Measurements from ENCODE around the gene PAGR1. TPM values are rescaled to one million over a fixed set of nuclear protein-coding genes. Genes with fewer than 3 reads are reported as not detected.
"Not testable (repeated sequence)": the region's sequence is repeated elsewhere in the genome, so short reads cannot be mapped to it uniquely, and the experiment has no call there.

Gene PAGR1
- total RNA-seq, 1 donor from 2014 or later: 12.9 TPM

- intact Hi-C loops (cut with micrococcal nuclease): no loop called here
- peaks cover 28% of the 10 kb centered on the region for H3K36me3 ChIP-seq
- no peaks in the 10 kb centered on the region for H3K9me3 ChIP-seq (replicated peaks)
- peak overlapping the region; percentile 94 for H3K27ac ChIP-seq (replicated peaks)
- no peak for DNase-seq
- H3K4me1 ChIP-seq: peaks cover 31% of the 10 kb centered on the region
- no peak for TF ChIP-seq CTCF (IDR thresholded peaks at IDR 0.05; ENCODE audit: borderline replicate concordance)
- no peaks in the 10 kb centered on the region for H3K27me3 ChIP-seq (ENCODE audit: low read depth)
- peak overlapping the region; percentile 95 for H3K4me3 ChIP-seq
Measured at GRCh38 chr16:29863669-29863984, 47.7 kb downstream of the PAGR1 start.

- H3K27ac ChIP-seq (replicated peaks): no peak overlapping the region
- peaks cover 22% of the 10 kb centered on the region for H3K36me3 ChIP-seq
- no peak for DNase-seq
- H3K9me3 ChIP-seq (replicated peaks): no peaks in the 10 kb centered on the region
- peaks cover 31% of the 10 kb centered on the region for H3K4me1 ChIP-seq
- H3K27me3 ChIP-seq (ENCODE audit: low read depth): no peaks in the 10 kb centered on the region
- no peak for TF ChIP-seq CTCF (IDR thresholded peaks at IDR 0.05; ENCODE audit: borderline replicate concordance)
- H3K4me3 ChIP-seq: no peak overlapping the region
- intact Hi-C loops (cut with micrococcal nuclease): no loop called here
Measured at GRCh38 chr16:29864205-29864604, 48.3 kb downstream of the PAGR1 start.

GRCh38 chr16:29868396-29869009 is 52.6 kb downstream of the PAGR1 start:
- no peak overlapping the region for H3K27ac ChIP-seq (replicated peaks)
- no peaks in the 10 kb centered on the region for H3K27me3 ChIP-seq (ENCODE audit: low read depth)
- H3K4me1 ChIP-seq: peaks cover 4% of the 10 kb centered on the region
- no peak overlapping the region for H3K4me3 ChIP-seq
- intact Hi-C loops (cut with micrococcal nuclease): no loop called here
- no peaks in the 10 kb centered on the region for H3K9me3 ChIP-seq (replicated peaks)
- no peak for TF ChIP-seq CTCF (IDR thresholded peaks at IDR 0.05; ENCODE audit: borderline replicate concordance)
- DNase-seq: no peak
- H3K36me3 ChIP-seq: no peaks in the 10 kb centered on the region

GRCh38 chr16:29869067-29869466 is 53.1 kb downstream of the PAGR1 start:
- H3K9me3 ChIP-seq (replicated peaks); H3K27ac ChIP-seq (replicated peaks); H3K36me3 ChIP-seq; DNase-seq; H3K27me3 ChIP-seq (ENCODE audit: low read depth); H3K4me1 ChIP-seq; H3K4me3 ChIP-seq; intact Hi-C loops (cut with micrococcal nuclease): not testable (repeated sequence)

Other genes with a start within 250 kb of the PAGR1 start
- 1.3 TPM for gene SPN, start 152.9 kb upstream of the PAGR1 start, total RNA-seq
- gene QPRT, start 137.0 kb upstream of the PAGR1 start, total RNA-seq: 20.8 TPM
- gene C16orf54, start 70.2 kb upstream of the PAGR1 start, total RNA-seq: 0.63 TPM
- gene ZG16, start 37.9 kb upstream of the PAGR1 start, total RNA-seq: not detected
- gene KIF22, start 25.4 kb upstream of the PAGR1 start, total RNA-seq: 46.9 TPM
- 77.6 TPM for gene MAZ, start 9.6 kb upstream of the PAGR1 start, total RNA-seq
- 2.1 TPM for gene PRRT2, start 4.0 kb upstream of the PAGR1 start, total RNA-seq
- gene MVP, start 4.3 kb downstream of the PAGR1 start, total RNA-seq: 38.6 TPM
- 68.6 TPM for gene CDIPT, start 47.1 kb downstream of the PAGR1 start, total RNA-seq
- 0.38 TPM for gene SEZ6L2, start 83.4 kb downstream of the PAGR1 start, total RNA-seq
- gene ASPHD1, start 84.3 kb downstream of the PAGR1 start, total RNA-seq: not detected
- 9.2 TPM for gene KCTD13, start 110.1 kb downstream of the PAGR1 start, total RNA-seq
- gene TMEM219, start 145.9 kb downstream of the PAGR1 start, total RNA-seq: 63.2 TPM
- gene TAOK2, start 157.7 kb downstream of the PAGR1 start, total RNA-seq: 34.3 TPM
- 18.8 TPM for gene HIRIP3, start 179.5 kb downstream of the PAGR1 start, total RNA-seq
- gene INO80E, start 180.1 kb downstream of the PAGR1 start, total RNA-seq: 29.0 TPM
- 0.66 TPM for gene DOC2A, start 194.9 kb downstream of the PAGR1 start, total RNA-seq
- not detected for gene C16orf92, start 207.0 kb downstream of the PAGR1 start, total RNA-seq
- gene TLCD3B, start 215.1 kb downstream of the PAGR1 start, total RNA-seq: not detected
- gene ALDOA, start 249.6 kb downstream of the PAGR1 start, total RNA-seq: 3,337 TPM